ENCODE results near the gene BBS1.
"Not testable (repeated sequence)": the region's sequence is repeated elsewhere in the genome, so short reads cannot be mapped to it uniquely, and the experiment has no call there.

The BBS1 gene

DNA sequence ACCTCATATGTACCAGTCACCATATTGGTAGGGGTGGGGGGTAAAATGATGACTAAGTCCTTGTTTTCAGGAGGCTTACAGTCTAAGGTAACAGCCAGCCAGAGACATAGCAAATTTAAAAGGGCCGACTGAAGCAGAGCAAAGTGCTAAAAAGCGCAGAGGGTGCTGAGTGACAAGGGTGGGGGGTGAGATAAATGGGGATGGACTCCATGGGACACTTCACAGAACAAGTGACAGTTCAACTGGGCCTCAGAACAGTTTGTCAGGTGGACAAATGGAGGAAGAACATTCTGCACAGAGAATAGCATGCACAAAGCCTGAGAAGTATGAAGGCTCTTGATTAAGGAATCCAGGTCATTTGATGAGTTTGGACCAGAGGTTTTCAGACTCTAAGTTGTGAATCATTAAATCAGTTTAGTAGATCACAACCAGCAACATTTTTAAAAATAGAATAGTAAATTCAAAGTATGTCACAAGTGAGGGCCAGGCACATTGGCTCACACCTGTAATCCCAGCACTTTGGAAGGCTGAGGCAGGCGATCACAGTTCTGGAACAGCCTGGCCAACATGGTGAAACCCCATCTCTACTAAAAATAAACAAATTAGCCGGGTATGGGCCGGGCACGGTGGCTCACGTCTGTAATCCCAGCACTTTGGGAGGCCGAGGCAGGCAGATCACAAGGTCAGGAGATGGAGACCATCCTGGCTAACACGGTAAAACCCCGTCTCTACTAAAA, 14.0 kb downstream of the BBS1 start:
- DNase-seq (ENCODE audit: low read depth, low spot score): no peak

- no peak for DNase-seq (ENCODE audit: low read depth, low spot score)
Observed at GRCh38 chr11:66529069-66529468, 18.6 kb downstream of the BBS1 start.

DNA sequence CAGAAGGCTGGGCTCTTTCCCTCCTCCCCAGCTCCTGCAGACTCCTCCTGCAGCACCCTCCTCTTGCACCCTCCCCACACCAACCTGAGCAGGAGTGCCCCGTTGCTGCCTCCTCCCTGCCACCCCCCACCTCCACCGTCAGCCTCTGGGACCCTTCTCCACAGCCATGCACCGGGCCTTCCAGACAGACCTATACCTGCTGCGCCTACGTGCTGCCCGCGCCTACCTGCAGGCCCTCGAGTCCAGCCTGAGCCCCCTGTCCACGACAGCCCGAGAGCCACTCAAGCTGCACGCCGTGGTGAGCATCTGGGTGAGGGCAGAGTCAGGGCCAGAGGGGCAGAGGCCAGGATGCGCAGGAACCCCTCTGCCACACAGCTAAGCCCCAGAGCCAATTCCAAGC, 19.2 kb downstream of the BBS1 start:
- DNase-seq (ENCODE audit: low read depth, low spot score): no peak

DNA sequence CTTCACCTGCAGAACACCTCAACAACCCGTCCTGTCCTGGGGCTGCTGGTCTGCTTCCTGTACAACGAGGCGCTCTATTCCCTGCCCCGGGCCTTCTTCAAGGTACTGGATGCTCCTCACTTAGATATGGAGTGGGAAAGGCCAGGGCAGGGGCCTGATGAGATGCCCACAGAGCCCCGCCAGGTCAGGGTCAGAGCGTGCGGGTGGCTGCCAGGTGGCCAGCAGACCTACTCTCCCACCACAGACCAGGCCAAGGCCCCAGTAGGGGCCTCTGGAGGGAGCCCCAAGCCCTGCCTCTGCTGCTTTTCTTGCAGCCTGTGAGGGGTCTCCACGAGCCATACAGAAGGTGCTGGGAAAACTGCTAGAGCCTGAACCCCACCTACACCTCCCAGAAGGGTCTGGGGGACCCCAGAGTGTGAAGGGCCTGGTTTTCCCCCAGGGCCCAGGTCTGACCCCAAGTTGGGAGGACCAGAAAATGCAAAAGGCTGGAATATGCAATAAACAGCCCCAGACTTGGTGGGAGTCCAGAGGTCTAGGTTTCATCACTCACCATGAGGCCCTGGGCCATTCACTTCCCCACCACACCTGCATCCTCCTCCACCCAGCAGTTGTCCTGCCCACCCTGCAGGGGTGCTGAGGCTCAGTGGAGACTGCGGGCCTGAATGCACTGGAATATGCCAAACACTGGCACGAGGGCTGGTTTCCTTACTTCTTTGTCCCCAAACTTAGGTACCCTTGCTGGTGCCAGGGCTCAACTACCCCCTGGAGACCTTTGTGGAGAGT, 20.7 kb downstream of the BBS1 start:
- DNase-seq (ENCODE audit: low read depth, low spot score): no peak

GRCh38 chr11:66531841-66532240, 21.4 kb downstream of the BBS1 start:
- no peak for DNase-seq (ENCODE audit: low read depth, low spot score)

DNA sequence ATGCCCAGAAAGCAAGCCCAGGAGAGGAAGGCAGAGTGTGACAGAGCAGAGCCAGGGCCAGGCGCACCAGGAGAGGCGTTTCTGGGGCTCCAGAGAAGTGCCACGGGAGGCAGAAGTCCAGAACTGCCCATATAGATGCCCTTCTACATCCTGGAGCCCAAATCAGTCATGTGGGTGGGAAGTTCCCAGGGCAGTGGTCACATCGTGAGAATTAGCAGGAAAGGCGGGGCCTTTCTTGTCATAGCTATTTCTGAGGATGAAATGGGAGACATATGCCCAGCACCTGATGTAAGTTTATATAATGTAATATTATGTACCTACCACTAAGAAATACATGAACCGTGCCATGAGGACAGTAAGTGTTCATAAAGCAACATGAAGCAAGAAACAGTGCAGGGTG, 22.3 kb downstream of the BBS1 start:
- DNase-seq (ENCODE audit: low read depth, low spot score): no peak

DNA sequence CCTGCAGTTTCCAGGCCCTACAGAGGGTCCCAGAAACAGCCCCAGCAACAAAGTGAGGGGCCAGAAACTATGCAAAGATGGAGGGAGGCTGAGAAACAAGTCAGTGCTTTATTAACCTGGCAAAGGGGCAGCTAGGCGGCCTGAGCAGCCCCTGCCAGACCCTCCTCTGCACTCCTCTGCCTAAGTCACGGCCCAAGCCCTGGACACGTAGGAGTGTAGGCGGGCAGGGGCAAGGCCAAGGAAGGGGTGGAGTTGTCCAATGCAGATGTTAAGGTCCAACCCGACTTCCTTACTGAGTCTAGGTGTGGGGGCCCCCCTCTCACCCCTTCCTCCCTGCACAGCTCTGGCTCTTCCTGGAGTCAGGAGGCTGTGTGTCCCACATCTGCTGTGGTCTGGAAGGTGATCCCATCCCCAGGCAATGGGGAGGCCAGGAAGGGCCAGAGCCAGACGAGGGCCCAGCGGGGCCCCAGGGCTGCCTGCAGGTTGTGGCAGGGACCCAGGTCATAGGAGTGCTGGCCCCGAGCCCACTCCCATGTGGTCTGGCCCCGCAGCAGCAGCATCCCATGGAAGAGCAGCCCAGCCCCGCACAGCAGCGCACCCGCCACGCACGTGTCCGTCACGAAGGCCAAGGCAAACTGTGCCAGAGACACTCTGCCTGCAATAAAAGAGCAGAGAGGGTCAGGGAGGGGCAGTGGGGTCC, 28.9 kb downstream of the BBS1 start:
- DNase-seq (ENCODE audit: low read depth, low spot score): no peak

GRCh38 chr11:66539870-66540213, 29.4 kb downstream of the BBS1 start:
- DNase-seq (ENCODE audit: low read depth, low spot score): no peak

- not testable (repeated sequence) for DNase-seq (ENCODE audit: low read depth, low spot score)
Observed at GRCh38 chr11:66540598-66540997, 30.2 kb downstream of the BBS1 start.

DNA sequence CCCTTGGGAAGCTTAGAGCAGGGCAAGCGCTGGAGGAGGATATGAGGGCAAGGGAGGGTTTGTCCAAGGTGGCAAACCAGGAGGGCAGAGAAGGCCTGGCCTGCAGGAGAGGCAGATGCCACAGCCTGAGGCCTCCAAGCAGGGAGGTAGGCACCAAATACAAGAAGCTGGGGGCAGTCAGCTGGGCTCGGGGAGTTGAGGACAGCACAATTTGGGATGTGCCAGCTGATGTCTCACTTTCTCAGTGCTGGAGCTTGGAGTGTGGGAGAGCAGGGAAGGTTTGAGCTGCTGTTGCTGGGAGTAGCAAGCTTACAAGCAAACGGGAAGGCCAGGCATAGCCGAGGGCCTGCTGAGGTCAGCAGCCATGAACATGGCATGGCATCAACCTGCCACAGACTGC, 31.5 kb downstream of the BBS1 start:
- DNase-seq (ENCODE audit: low read depth, low spot score): no peak

GRCh38 chr11:66542362-66542761, 31.9 kb downstream of the BBS1 start:
- DNase-seq (ENCODE audit: low read depth, low spot score): no peak

GRCh38 chr11:66543263-66544107, 33.0 kb downstream of the BBS1 start:
- peak; percentile 19 for DNase-seq (ENCODE audit: low read depth, low spot score)

- DNase-seq (ENCODE audit: low read depth, low spot score): not testable (repeated sequence)
Observed at GRCh38 chr11:66544952-66545351, 34.5 kb downstream of the BBS1 start.

GRCh38 chr11:66545701-66546367, 35.4 kb downstream of the BBS1 start, which contains the start of gene ZDHHC24:
TSS of gene ZDHHC24 (minus strand) at chr11:66546048. CDS start at chr11:66546003, 45 bp downstream.
- DNase-seq (ENCODE audit: low read depth, low spot score): peak; percentile 67

GRCh38 chr11:66546368-66546965, 36.0 kb downstream of the BBS1 start, which contains the start of gene ACTN3:
TSS of gene ACTN3 (plus strand) at chr11:66546903. CDS start at chr11:66546938, 35 bp downstream.
- no peak for DNase-seq (ENCODE audit: low read depth, low spot score)

- no peak for DNase-seq (ENCODE audit: low read depth, low spot score)
Observed at GRCh38 chr11:66546966-66547661, 36.7 kb downstream of the BBS1 start.

DNA sequence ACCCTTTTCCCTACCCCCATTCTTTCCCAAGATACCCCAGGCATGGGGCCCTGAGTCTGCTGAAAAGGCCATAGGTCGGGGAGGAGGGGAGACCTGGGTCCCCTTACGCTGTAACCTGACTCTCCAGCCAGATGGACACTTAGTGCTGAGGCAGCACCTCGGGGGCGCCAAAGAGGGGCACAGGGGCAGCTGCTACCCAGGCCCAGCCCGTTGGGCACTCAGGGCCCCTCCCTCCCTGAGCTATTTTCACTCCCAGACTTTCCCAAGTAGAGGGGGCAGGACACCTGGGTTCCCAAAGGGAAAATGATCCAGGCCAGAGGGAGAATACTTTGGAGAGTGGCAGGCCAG, 37.2 kb downstream of the BBS1 start:
- no peak for DNase-seq (ENCODE audit: low read depth, low spot score)

GRCh38 chr11:66548041-66548440, 37.6 kb downstream of the BBS1 start:
- DNase-seq (ENCODE audit: low read depth, low spot score): no peak

DNA sequence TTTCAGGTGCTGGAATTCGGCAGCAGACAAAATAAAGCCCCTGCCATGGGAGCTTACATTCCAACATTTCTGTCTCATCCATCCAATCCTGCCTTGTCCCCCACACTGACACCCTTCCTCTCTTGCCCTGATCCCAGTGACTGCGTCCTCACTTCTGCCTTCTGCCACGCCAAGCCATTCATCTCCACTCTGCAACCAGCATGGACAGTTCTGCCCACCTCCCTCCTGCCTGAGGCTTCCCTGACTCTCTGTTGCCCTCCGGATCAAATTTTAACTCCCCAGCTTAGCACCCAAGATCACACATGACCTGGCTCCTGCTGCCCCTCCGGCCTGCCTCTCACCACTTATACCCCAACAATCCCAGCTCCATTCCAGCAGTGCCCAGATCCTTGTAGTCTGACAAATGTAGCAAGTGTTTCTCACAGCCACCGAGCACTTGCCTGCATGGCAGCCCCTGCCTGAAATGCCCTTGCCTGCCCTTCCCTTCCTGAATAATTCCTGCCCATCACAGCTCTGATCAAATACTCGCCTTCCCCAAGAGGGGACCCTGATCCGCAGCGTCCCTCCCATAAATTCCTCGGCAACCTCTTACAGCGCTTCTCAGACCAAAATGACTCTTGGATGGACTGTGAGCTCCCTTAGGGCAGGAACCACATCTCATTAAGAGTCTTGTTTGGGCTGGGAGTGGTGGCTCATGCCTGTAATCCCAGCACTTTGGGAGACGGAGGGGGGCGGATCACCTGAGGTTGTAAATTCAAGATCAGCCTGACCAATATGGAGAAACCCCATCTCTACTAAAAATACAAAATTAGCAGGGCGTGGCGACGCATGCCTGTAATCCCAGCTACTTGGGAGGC, 38.6 kb downstream of the BBS1 start:
- no peak for DNase-seq (ENCODE audit: low read depth, low spot score)
